ENCODE data around the gene SHD.
A peak's percentile ranks its signal among the peaks of the same experiment; 100 is the strongest.
"Not testable (repeated sequence)": the region's sequence is repeated elsewhere in the genome, so short reads cannot be mapped to it uniquely, and the experiment has no call there.

Gene SHD

DNA sequence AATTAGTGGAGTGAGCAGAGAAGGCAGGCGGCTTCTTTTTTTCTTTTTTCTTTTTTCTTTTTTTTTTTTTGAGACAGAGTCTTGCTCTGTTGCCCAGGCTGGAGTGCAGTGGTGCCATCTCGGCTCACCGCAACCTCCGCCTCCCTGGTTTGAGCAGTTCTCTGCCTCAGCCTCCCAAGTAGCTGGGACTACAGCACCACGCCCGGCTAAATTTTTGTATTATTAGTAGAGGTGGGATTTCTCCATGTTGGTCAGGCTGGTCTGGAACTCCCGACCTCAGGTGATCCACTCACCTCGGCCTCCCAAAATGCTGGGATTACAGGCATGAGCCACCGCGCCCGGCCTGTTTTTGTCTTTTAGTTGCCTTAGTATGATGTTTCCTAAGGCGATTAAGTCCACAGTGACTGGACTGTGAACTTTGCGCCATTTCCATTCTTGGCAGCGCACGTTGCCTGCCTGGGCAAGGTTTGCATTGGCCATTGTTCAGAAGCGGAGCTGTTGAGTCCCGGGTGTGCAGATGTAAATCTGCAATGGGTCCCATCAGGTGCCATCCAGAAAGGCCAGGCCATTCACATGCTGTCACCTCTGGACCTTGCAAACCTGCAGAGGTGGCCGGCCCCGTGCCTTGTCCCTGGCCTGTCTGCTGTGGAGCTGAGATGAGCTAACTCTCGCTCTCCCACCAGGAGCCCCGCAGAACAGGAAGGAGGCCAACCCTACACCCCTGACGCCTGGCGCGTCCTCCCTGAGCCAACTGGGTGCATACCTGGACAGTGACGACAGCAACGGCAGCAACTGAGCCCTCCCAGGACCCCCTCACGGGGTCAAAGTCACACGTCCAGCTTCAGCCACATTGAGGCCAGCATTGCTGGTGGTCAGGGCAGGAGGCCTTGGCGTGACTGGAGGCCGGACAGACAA is 10.9 kb upstream of the SHD start:
- no peak for DNase-seq

DNA sequence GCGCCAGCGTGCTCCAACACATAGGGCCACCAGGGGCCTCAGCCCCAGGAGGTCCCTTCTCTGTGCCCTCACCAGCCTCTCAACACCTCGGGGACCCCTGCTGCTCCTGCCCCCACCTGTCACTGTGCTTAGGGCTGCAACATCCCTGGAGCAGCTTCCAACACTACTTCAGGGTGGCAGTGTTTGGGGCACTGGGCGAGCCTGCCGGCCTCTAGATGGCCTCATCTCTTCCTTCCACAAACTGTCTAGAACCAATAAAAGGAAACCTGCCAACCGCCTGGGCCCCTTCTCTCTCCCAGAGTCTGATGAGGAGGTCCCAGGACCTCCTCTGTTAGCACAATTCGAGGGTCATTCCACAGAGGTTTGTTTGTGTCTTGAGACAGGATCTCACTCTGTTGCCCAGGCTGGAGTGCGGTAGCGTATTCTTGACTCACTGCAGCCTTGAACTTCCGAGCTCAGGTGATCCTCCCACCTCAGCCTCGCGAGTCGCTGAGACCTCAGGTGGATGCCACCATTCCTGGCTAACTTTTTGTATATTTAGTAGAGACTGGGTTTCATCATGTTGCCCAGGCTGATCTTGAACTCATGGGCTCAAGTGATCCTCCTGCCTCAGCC is 10.1 kb upstream of the SHD start:
- no peak for DNase-seq

DNA sequence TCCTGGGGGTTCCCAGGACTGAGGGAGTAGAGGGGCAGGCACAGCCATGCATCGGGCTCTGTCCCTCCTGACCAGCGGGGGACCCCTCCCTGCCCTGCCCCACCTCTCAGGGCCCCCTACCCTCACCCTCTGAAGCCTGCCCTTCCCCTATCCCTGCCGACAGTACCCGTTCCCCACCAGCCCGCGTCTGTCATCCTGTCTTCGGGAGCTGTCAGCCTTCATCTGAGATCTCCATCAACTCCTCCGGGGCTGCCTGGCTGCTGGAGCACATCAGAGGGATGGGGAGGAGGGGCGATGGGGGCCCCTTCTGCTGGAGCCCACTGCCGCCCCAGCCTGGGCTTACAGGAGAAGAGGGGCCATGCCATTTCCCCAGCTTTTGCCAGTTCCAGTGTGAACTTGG is 6.2 kb upstream of the SHD start:
- no peak for DNase-seq

DNA sequence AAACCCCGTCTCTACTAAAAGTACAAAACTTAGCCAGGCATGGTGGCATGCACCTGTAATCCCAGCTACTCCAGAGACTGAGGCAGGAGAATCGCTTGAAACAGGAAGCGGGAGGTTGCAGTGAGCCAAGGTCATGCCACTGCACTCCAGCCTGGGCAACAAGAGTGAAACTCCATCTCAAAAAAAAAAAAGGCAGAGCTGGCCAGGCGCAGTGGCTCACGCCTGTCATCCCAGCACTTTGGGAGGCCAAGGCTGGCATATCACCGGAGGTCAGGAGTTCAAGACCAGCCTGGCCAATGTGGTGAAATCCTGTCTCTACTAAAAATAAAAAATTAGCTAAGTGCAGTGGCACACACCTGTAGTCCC is 4.8 kb upstream of the SHD start:
- not testable (repeated sequence) for DNase-seq

DNA sequence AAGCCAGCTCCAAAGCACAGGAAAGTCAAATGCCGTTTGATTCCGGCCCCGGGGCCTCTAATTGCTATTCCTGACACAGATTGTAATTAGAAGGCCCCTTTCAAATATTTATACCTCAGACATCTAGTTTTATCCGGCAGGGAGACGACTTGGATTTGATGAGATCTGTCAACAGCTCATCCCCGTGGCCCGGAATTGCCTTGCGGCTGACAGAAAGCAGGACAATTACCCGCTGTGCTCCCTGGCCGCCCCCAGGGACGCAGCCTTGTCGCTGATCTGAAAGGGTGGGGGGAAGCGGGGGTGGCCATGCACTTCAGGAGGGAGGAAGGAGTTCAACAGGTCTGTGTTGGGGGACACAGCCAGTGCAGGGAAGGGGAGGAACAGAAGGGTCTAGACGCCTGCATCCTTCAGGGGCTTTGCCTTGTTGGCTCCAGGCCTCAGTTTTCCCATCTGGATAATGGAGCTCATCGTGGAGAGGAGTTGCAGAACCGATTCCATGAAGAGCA is 1.8 kb upstream of the SHD start:
- DNase-seq: no peak

DNA sequence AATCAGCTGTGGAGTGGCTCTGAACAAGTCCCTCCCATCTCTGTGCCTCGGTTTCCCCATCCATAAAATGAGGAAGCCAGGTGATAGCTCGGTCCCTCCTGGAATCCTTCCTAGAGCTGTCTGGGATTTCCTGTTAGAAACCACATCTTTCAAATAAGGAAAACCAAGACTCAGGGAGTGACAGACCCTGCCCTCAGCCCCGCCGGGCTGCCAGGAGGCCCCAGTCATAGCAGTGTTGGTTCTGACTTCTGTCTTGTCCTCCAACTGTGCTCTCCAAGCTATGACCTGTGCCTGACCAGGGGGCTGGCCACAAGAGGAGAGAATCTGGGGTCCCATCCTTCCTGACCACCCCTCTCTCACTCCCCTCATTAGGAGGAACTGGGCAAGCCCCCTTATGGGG is 1.1 kb upstream of the SHD start:
- no peak for DNase-seq

DNA sequence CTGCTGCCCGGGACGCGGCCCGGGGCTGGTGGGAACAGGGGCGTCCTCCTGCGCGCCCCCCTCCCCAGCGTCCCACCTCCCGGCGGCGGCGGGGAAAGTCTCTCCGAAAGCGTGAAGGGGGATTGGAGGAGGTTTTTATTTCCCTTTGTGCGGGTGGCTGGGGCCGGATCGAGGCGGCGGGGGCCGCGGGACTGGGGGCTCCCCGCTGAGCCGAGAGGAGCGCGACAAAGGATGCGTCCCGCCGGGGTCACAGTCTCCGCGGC is 132 bp downstream of the SHD start:
- DNase-seq: no peak

DNA sequence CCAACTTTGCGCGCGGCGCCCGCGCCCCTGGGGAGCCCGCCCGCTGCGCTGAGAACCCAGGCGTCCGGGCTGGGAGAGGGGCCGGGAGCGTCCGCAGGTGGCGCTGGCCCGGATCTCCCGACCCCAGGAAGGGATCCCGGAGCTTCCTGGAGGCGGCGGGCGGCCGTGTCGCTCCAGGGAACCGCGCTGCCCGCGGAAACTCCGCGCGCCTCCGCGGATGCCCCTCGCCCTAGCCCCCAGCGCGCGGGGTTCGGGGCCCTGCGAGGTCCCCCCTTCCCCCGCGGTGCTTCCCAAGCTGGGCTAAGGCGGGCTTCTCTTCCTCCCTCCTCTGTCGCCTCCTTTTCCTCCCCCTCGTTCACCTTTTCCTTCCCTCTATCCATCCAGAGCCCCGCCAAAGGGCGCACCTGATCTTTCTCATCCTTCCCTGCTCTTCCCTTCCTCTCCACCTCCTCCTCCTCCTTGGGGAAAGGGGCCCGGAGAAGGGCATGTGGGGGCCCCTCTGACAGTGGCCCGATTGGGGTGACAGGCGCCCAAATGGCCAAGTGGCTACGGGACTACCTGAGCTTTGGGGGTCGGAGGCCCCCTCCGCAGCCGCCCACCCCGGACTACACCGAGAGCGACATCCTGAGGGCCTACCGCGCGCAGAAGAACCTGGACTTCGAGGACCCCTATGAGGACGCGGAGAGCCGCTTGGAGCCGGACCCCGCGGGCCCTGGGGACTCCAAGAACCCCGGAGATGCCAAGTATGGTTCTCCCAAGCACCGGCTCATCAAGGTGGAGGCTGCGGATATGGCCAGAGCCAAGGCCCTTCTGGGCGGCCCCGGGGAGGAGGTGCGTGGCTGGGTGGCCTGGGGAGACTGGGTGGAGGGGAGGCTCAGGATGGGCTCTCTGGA is 710 bp downstream of the SHD start:
- no peak for DNase-seq

DNA sequence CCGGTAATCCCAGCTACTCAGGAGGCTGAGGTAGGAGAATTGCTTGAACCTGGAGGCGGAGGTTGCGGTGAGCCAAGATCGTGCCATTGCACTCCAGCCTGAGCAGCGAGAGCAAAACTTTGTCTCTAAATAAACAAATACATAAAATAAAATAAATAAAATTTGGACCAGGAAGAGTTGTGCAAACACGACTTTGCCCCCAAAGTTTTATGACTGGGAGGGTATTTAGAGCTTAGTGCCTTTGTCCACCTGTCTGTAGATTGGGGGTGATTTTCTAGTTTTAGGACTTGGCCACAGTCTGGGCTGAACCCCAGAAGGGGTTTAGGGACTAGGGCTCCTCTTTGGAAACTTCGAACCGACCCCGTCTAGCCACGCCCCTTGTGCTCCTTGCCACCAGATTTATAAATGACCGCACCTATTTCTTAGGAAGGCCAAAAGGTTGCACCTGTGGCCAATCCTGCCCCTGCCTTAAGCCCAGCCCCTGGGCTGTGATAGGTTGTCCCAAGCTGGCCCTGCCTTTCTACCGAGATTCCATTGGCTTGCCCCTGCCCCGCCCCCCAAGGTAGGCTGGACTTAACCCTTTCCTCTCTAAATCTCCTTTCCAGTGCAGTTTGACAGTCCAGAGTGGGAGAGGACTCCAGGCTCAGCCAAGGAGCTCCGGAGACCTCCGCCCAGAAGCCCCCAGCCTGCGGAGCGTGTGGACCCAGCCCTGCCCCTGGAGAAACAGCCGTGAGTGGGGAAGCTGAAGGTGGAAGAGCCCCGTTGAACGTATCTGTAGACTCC is 5.3 kb downstream of the SHD start:
- no peak for DNase-seq

DNA sequence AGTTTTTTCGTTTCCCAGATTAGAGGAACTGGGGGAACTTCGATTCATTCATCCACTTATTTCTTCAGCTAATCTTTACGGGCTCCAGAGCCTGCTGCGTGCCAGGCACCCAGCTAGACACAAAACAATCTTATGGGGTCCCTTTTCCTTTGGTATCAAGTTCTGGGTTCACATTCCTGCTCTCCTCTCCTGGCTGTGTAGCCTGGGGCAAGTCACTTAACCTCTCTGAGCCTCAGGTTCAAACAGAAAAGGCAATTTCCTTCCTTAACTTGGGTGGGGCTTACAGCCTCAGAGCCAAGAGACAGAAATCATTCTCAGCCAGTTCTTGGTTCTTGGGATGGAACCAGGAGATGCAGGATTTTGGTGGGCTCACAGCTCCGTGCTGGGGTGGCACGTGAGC is 5.9 kb downstream of the SHD start:
- DNase-seq: no peak

DNA sequence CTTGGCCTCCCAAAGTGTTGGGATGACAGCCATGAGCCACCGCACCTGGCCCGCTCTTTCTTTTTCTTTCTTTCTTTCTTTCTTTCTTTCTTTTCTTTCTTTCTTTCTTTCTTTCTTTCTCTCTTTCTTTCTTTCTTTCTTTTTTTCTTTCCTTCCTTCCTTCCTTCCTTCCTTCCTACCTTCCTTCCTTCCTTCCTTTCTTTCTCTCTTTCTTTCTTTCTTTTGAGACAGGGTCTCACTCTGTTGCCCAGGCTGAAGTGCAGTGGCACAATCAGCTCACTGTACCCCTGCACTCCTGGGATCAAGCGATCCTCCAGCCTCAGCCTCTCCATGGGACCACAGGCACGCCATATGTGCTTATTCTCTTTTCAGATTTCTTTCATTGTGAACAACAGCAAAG is 7.1 kb downstream of the SHD start:
- not testable (repeated sequence) for DNase-seq

DNA sequence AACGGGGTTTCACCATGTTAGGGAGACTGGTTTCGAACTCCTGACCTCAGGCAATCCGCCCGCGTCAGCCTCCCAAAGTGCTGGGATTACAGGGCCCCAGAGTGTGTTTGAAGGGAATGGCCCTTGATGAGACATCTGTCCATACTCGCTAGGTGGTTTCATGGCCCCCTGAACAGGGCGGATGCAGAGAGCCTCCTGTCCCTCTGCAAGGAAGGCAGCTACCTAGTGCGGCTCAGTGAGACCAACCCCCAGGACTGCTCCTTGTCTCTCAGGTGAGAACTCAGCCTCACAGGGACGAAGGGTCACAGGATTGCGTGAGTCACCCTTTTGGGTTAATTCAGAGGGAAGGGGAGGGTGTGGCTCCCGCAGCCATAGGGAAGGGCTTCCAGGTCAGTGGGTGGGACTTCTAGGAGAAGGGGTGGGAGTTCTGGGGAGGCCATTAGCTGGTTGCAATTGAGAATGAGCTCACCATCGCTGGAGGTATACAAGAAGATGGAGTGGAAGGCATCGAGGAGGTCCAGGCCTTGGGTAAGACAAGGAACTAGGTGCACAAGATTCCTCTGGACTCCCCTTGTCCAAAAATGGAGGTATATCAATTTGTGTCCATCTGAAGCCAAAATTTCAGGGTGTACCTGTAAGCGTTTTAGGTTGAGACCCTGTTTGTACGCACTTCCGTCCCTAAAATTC is 9.2 kb downstream of the SHD start:
- no peak for DNase-seq

DNA sequence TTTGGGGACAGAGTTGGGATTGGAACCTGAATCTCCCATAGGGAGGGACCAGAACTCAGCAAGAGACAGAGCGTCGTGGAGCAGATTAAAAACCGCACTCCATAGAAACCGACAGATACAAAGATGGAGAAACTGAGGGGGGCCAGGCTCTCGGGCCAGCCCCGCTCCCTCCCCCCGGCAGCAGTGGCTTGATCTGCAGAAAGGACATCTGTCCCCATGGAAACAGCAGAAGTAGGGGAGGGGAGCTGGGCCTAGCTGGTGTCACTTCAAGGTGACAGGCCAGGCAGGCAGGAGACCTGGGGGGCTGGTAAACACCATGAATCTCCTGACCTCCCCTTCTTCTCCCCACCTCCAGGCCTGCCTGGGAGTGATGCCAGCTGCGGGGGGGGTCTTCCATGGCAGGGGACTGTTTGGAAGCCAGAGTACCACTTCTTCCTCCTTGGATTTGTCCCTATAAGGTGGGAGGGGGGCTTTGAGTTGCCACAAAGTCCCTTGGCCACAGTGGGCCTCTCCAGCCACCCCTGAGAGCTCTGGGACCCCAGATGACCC is 12.2 kb downstream of the SHD start:
- no peak for DNase-seq

DNA sequence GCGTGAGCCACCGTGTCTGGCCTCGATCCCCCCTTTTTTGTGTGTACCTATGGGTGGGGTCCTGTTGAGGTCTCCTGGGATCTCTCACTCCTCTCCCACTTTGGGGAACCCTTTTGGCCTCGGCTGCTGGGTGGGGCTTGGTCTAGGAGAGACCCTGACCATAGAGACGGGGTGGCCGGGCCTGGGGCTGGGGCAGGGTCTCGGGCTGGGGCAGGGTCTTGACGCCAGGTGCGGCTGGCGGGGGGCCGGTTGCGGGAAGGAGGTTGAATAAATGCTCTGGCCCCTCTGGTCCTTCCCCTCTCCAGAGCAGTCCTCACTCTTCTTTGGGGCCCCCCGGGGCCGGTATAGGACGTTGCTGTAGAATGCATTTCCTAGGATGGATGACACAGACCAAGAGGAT is 13.4 kb downstream of the SHD start:
- DNase-seq: no peak

DNA sequence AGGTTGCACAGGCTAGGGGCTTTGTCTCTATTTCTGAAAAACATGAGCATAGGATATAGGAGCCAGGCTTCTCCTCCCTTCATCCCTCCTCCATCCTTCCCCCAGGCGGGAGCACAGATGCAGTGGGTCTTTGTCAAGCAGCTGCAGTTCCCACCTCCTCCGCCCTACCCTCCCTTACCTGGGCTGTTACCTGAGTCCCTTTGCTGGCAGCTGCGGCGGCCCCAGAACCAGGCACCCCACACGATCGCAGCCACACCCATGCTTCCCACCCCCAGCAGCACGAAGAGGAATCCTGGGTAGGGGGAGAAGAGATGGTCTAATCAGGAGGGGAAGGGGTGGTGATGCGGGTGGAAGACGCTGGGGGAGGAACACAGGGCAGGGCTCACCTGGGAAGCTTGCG is 15.3 kb downstream of the SHD start:
- DNase-seq: no peak

DNA sequence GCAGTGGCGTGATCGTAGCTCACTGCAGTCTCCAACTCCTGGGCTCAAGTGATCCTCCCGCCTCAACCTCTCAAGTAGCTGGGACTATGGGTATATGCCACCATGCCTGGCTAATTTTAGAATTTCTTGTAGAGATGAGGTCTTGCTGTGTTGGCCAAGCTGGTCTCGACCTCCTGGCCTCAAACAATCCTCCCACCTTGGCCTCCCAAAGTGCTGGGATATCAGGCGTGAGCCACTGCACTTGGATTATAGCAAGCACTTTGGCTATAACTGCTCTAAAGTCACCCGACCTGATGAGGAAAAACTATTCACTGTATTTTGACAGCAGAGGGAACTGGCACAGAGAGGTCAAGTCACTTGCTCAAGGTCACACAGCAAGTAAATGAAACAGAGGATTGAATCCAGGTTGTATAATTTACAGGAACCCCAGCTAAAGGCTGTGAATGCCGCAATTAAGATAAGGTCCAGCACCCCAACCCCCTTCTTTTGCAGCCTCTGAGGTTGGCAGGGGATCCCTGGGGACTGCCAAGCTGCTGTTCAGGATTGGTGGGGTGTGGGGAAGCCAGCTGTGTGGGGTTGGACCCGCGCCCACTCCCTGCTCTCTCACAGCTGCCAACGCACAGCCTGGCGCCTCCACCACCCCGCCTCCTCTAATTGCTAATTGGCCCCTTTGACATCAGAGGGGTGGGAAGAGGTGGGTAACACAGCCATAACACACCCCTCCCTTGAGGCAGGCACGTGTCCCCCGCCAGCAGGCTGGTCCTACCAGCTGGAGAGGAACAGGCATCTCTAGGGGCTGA is 17.1 kb downstream of the SHD start:
- peak; percentile 74 for DNase-seq

DNA sequence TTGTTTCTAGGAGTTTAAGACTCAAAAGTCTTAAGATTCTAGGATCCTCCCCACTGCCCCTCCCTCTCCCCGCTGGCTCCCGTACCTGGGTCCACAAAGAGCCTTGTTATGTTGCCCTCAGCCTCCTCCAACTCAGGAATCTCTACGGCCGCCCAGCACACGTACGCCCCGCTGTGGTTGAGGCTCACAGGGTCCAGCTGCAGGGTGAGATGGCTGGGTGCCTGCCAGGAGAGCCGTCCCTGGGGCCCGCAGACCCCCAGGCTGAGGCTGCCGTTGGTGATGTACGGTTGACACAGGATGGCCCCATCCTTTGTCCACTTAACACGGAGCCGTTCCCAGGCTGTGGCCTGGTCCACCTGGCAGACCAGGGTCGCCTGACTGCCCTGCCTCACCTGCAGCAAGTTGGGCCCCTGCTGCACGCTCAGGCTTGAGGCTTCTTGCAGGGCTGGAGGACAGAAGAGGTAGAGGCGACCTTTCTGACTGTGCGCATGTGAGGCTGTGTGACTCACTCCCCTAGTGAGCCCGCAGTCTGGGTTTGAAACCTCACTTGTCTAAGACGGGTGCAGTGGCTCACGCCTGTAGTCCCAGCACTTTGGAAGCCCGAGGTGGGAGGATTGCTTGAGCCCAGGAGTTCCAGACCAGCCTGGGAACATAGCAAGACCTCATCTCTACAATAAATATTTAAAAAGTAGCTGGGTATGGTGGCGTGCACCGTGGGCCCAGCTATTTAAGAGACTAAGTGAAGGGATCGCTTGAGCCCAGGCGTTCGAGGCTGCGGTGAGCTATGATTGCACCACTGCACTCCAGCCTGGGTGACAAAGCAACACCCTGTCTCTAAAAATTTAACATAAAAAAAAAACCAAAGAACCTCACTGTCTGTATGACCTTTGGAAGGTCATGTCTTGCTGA is 19.1 kb downstream of the SHD start:
- DNase-seq: no peak

DNA sequence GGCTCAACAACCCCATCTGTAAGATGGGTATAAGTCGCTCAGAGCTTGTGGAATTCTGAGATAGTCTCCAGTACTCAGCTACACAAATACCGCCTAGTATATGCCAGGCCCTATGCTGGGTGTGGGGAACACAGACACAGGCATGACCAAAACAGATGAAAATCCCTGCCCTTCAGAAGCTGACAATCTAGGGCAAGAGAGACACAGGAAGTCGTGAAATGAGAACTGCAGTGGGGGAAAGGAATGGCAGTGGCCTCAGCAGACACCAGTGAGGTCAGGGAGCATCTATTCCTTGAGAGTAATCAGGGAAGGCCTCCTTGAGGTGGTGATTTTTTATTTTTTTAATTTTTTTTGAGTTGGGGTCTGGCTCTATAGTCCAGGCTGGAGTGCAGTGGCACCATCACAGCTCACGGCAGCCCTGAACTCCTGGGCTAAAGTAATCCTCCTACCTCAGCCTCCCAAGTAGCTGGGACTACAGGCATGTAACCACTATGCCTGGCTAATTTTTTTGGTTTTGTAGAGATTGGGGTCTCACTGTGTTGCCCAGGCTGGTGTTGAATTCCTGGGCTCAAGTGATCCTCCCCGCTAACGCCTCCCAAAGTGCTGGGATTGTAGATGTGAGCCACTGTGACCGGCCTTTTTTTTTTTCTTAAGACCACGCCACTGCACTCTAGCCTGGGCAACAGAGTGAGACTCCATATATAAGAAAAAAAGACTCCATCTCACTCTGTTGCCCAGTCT is 19.9 kb downstream of the SHD start:
- DNase-seq: no peak

DNA sequence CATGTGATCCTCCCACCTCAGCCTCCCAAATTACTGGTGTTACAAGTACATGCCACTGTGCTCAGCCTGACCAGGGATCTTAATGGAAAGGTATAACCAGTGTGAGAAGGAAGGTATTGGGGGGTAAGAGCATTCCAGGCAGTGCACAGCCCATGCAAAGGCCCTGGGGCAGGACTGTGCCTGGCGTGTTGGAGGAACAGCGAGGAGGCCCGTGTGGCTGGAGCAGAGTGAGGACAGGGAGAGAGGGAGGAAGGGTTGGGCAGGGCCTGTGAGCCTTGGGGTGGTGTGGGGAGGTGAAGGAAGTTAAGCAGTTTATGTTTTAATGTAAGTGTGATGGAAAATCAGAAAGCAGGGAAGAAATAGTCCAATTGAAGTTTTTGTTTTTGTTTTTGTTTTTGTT is 21.5 kb downstream of the SHD start:
- DNase-seq: no peak

Measured in right hindlimb (tissue), 1 donor.